OCI-LY7 (cell line): ENCODE measurements around the gene NAA50. TPM values are rescaled to one million over a fixed set of nuclear protein-coding genes. Genes with fewer than 3 reads are reported as not detected.

Source experiments
- BruUV-seq: library from RNA; stranded (reverse); fragments of 400-500 nt; replicated peaks from 2 replicates; lab custom pipeline; 2021; lab: Mats Ljungman, UMichigan
- CTCF ChIA-PET: fragments of 300-600 bp; sonication (Branson Sonifier 250); formaldehyde crosslinking; loops from one replicate; lab custom pipeline; 2022; ENCODE audit warnings: antibody characterized with exemption; ENCODE audit not compliant: unreplicated experiment; lab: Charles Lee
- POLR2A ChIA-PET: fragments of 300-600 bp; sonication (Branson Sonifier 250); formaldehyde crosslinking; loops from one replicate; lab custom pipeline; 2022; ENCODE audit warnings: antibody characterized with exemption; lab: Charles Lee
- DNase-seq: peaks from one replicate; pipeline ENCODE4 v3.0.0-alpha.2; 2015; ENCODE audit warnings: low spot score
- H2AFZ ChIP-seq: fragments of 200-600 bp; sonication (generic), shearing (Covaris generic); 2 replicates; pipeline ENCODE4 v1.6.1; 2014; ENCODE audit warnings: mild to moderate bottlenecking, antibody characterized with exemption, low read length, moderate library complexity
- H3K27ac ChIP-seq: fragments of 200-600 bp; sonication (generic); 2 replicates; pipeline ENCODE4 v1.5.1; 2014; ENCODE audit warnings: mixed run types, low read depth, mild to moderate bottlenecking, moderate library complexity, low read length, inconsistent platforms; ENCODE audit not compliant: poor library complexity, severe bottlenecking
- H3K36me3 ChIP-seq: fragments of 200-600 bp; sonication (generic); 2 replicates; pipeline ENCODE4 v1.6.1; 2014; ENCODE audit warnings: mild to moderate bottlenecking, antibody characterized with exemption, low read length, moderate library complexity, mixed read lengths; ENCODE audit not compliant: insufficient read depth
- H3K4me1 ChIP-seq: fragments of 200-600 bp; sonication (generic); 2 replicates; pipeline ENCODE4 v1.5.1; 2014; ENCODE audit warnings: mild to moderate bottlenecking, low read length; ENCODE audit not compliant: insufficient read depth, poor library complexity, severe bottlenecking
- H3K4me2 ChIP-seq: fragments of 200-600 bp; sonication (generic); 2 replicates; pipeline ENCODE4 v1.6.1; 2014; ENCODE audit warnings: mild to moderate bottlenecking, low read length
- H3K4me3 ChIP-seq: fragments of 200-600 bp; sonication (generic); 2 replicates; pipeline ENCODE4 v1.5.1; 2014; ENCODE audit warnings: mild to moderate bottlenecking, low read depth, low read length; ENCODE audit not compliant: poor library complexity, severe bottlenecking
- H3K79me2 ChIP-seq: fragments of 200-600 bp; sonication (generic); 2 replicates; pipeline ENCODE4 v1.6.1; 2016; ENCODE audit warnings: low read depth, mild to moderate bottlenecking, low read length, moderate library complexity, mixed read lengths; ENCODE audit not compliant: insufficient read depth
- H3K9me2 ChIP-seq: fragments of 200-600 bp; sonication (generic); 2 replicates; pipeline ENCODE4 v1.6.1; 2016; ENCODE audit warnings: mild to moderate bottlenecking, low read length, mixed read lengths; ENCODE audit not compliant: insufficient read depth
- H3K9me3 ChIP-seq: fragments of 200-600 bp; sonication (generic); 2 replicates; pipeline ENCODE4 v1.6.1; 2014; ENCODE audit warnings: mild to moderate bottlenecking, mixed run types, low read length, mixed read lengths
- H4K20me1 ChIP-seq: fragments of 200-600 bp; sonication (generic); 2 replicates; pipeline ENCODE4 v1.6.1; 2014; ENCODE audit warnings: mild to moderate bottlenecking, antibody characterized with exemption, low read length, moderate library complexity, mixed read lengths; ENCODE audit not compliant: insufficient read depth
- CTCF ChIP-seq: fragments of 200-600 bp; sonication (generic); conservative IDR thresholded peaks from 2 replicates; pipeline ENCODE4 v1.5.1; 2014; ENCODE audit warnings: mild to moderate bottlenecking, antibody characterized with exemption, low read length, moderate library complexity, mixed read lengths
- EZH2phosphoT487 ChIP-seq: fragments of 200-600 bp; sonication (generic); IDR thresholded peaks from 2 replicates; pipeline ENCODE4 v1.6.1; 2018; ENCODE audit warnings: low read depth, borderline replicate concordance, mild to moderate bottlenecking, mixed run types, antibody characterized with exemption, low read length, moderate library complexity, mixed read lengths
- intact Hi-C: fragments of 100-400 bp; cut with micrococcal nuclease; formaldehyde crosslinking; loops from one replicate; pipeline ENCODE4 v1.10.0; 2022; ENCODE audit not compliant: unreplicated experiment
- total RNA-seq, 2 experiments: library from RNA; depleted of rRNA in 1 of 2; stranded (reverse); fragments of >200 nt in 1 of 2; shearing (Covaris generic) in 1 of 2; gene quantifications; 2 replicates each; pipeline ENCODE4 v1.2.3, GENCODE V29; 2014 to 2022

NAA50 gene
- total RNA-seq, 2 experiments from 2014 or later, result 172 to 223 TPM

GRCh38 chr3:113721636-113722035 lies 24.4 kb downstream of the NAA50 start:
- ChIA-PET POLR2A (interaction anchor here (0.6 to 1.6 kb wide), 6 partner anchors 9 to 185 kb away, joined by 3 to 4 read pairs (median 4); partner anchors contain the start of gene USF3), CTCF (no interaction called here)
- DNase-seq, result peak; percentile 33
- Histone ChIP-seq H3K4me1 (peaks cover 8% of the 10 kb centered on the region), H3K79me2 (peaks cover 49% of the 10 kb centered on the region), H3K27ac (peak overlapping the region; percentile 18), H4K20me1 (peaks cover 17% of the 10 kb centered on the region), H3K9me3 (no peaks in the 10 kb centered on the region), H2AFZ (no peak overlapping the region), H3K9me2 (no peaks in the 10 kb centered on the region), H3K4me3 (no peak overlapping the region), H3K4me2 (no peak overlapping the region), H3K36me3 (peaks cover 94% of the 10 kb centered on the region)
- intact Hi-C loops, result no loop called here
- no TSS peak for BruUV-seq
- no peak for TF ChIP-seq EZH2phosphoT487
- TF ChIP-seq CTCF, result no peak

- Histone ChIP-seq H3K79me2 (peaks cover 30% of the 10 kb centered on the region), H3K9me3 (no peaks in the 10 kb centered on the region), H3K36me3 (peaks cover 94% of the 10 kb centered on the region), H2AFZ (no peak overlapping the region), H4K20me1 (peaks cover 17% of the 10 kb centered on the region), H3K9me2 (no peaks in the 10 kb centered on the region), H3K4me3 (no peak overlapping the region), H3K4me2 (no peak overlapping the region), H3K4me1 (peaks cover 8% of the 10 kb centered on the region), H3K27ac (no peak overlapping the region)
- TF ChIP-seq CTCF (no peak), EZH2phosphoT487 (no peak)
- ChIA-PET POLR2A (interaction anchor here (0.8 to 1.7 kb wide), 3 partner anchors 8 to 16 kb away, joined by 3 to 4 read pairs (median 3); no protein-coding TSS in a partner anchor), CTCF (no interaction called here)
- BruUV-seq, result no TSS peak
- no peak for DNase-seq
- intact Hi-C loops, result no loop called here
Measured at GRCh38 chr3:113719758-113720157, 26.3 kb downstream of the NAA50 start.

- TF ChIP-seq EZH2phosphoT487 (no peak), CTCF (no peak)
- Histone ChIP-seq H3K4me1 (peaks cover 8% of the 10 kb centered on the region), H3K4me2 (no peak overlapping the region), H3K4me3 (no peak overlapping the region), H3K27ac (no peak overlapping the region), H3K79me2 (peaks cover 25% of the 10 kb centered on the region), H3K9me3 (no peaks in the 10 kb centered on the region), H3K9me2 (no peaks in the 10 kb centered on the region), H4K20me1 (peaks cover 15% of the 10 kb centered on the region), H3K36me3 (peaks cover 89% of the 10 kb centered on the region), H2AFZ (no peak overlapping the region)
- CTCF ChIA-PET, result no interaction called here
- intact Hi-C loops, result no loop called here
- POLR2A ChIA-PET, result interaction anchor here (0.8 to 1.7 kb wide), 2 partner anchors 8 to 16 kb away, joined by 3 to 4 read pairs; no protein-coding TSS in a partner anchor
- DNase-seq, result no peak
- TSS peak; percentile 49 for BruUV-seq
Measured at GRCh38 chr3:113719294-113719693, 26.8 kb downstream of the NAA50 start.
